GM18526 (cell line): ENCODE results near the gene TMEM151A.

ENCODE experiments used
- POLR2A ChIP-seq: IDR thresholded peaks from 3 replicates; pipeline ENCODE4 v1.6.1; 2011; ENCODE audit not compliant: insufficient read length; ENCODE audit errors: extremely low read depth

Gene TMEM151A

GRCh38 chr11:66310324-66310723 is 18.6 kb downstream of the TMEM151A start:
- TF ChIP-seq POLR2A: no peak

- no peak for TF ChIP-seq POLR2A
Measured at GRCh38 chr11:66311470-66311964, 19.8 kb downstream of the TMEM151A start.

GRCh38 chr11:66311965-66312548 is 20.4 kb downstream of the TMEM151A start:
- TF ChIP-seq POLR2A: peak; percentile 45

- no peak for TF ChIP-seq POLR2A
Measured at GRCh38 chr11:66312549-66313320, 21.0 kb downstream of the TMEM151A start.

GRCh38 chr11:66313321-66314185 is 21.9 kb downstream of the TMEM151A start:
- no peak for TF ChIP-seq POLR2A

GRCh38 chr11:66314186-66314501 is 22.4 kb downstream of the TMEM151A start:
- TF ChIP-seq POLR2A: no peak

- TF ChIP-seq POLR2A: no peak
Measured at GRCh38 chr11:66314561-66315497, 23.1 kb downstream of the TMEM151A start.

GRCh38 chr11:66315498-66315885 is 23.8 kb downstream of the TMEM151A start:
- TF ChIP-seq POLR2A: no peak

- no peak for TF ChIP-seq POLR2A
Measured at GRCh38 chr11:66315921-66316811, 24.5 kb downstream of the TMEM151A start.

- no peak for TF ChIP-seq POLR2A
Measured at GRCh38 chr11:66316849-66317251, 25.2 kb downstream of the TMEM151A start, which contains the start of gene CD248. Gene CD248, minus strand, starts transcription at chr11:66317044. Its CDS starts 17 bp downstream, at chr11:66317027.

GRCh38 chr11:66317322-66317722 is 25.6 kb downstream of the TMEM151A start:
- TF ChIP-seq POLR2A: no peak

- TF ChIP-seq POLR2A: peak; percentile 12
Measured at GRCh38 chr11:66317723-66318599, 26.3 kb downstream of the TMEM151A start.

- TF ChIP-seq POLR2A: no peak
Measured at GRCh38 chr11:66318600-66318970, 26.9 kb downstream of the TMEM151A start.

- TF ChIP-seq POLR2A: no peak
Measured at GRCh38 chr11:66321606-66322005, 29.9 kb downstream of the TMEM151A start.
